Measurements from ENCODE around the gene SNRPA1.

SNRPA1 gene

DNA sequence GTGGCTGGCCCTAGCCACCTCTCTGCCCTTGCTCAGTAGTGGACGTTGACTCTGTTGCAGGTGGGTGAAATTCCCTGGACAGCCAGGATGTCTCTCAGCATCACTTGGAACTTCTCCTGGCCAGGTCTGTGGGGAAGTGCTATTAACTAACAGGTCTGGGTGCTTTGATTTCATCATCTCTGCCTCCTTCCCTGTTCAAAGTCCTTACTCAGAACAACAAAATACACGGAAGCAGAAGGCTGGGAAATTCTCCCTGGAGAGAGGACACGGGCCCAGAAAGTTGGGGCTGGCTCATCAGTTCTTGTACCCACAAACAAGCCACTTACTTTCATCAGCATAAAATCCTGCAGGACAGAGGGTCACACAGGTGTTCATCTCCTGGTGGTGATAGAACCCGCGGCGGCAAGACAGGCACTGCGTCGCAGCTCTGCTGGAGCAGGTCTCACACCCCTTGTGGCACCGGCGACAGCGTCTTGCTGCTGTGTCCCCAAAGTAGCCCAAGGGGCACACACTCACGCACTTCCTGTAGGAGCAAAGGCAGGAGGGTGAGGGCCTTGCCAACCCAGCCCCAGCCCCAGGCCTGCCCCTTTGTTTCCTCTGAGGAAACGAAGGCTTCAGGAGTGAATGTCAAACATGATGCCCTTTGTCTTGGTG is 29.6 kb upstream of the SNRPA1 start:
- no peak for DNase-seq (ENCODE audit: low read depth)
- no peak overlapping the region for H3K4me3 ChIP-seq (ENCODE audit: low read depth, low read length)
- TF ChIP-seq, protein P1, sequence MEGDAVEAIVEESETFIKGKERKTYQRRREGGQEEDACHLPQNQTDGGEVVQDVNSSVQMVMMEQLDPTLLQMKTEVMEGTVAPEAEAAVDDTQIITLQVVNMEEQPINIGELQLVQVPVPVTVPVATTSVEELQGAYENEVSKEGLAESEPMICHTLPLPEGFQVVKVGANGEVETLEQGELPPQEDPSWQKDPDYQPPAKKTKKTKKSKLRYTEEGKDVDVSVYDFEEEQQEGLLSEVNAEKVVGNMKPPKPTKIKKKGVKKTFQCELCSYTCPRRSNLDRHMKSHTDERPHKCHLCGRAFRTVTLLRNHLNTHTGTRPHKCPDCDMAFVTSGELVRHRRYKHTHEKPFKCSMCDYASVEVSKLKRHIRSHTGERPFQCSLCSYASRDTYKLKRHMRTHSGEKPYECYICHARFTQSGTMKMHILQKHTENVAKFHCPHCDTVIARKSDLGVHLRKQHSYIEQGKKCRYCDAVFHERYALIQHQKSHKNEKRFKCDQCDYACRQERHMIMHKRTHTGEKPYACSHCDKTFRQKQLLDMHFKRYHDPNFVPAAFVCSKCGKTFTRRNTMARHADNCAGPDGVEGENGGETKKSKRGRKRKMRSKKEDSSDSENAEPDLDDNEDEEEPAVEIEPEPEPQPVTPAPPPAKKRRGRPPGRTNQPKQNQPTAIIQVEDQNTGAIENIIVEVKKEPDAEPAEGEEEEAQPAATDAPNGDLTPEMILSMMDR (IDR thresholded peaks at IDR 0.05; ENCODE audit: low read depth, low read length, missing control alignments), result no peak

DNA sequence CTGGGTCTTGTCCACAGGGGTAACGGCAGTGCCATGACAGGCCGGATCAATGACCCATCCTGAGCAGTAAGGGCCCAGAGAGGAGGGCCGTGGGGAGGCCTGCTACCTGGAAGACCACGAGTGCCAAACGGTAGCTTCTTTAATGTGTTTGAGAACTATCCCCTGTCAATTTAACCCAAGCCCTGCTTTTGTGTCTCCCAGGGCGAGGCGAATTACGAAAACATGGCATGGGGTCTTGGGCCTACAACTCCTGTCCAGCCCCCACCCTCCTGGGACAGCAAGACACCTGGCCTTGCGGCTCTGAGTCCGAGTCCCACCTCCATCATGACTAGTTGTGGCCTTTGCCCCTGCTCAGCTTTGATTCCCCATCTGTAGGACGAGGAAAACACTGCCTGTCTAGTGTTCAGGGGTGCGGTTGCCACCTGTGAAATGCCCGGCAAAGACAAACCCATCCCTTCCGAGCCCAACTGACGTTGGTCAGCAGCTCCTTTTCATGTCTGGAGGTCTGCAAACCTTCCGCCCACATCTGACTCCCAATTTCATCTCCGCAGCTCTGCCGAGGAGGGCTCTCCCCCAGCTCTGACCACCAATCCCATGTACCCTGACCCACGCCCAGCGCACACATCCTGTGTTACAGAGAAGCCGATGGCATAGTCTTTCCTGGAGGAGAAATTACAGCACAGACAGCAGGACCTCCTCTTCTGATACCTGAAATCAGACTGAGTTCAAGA is 28.9 kb upstream of the SNRPA1 start:
- no peak for DNase-seq (ENCODE audit: low read depth)
- no peak overlapping the region for H3K4me3 ChIP-seq (ENCODE audit: low read depth, low read length)
- TF ChIP-seq, protein P1 (IDR thresholded peaks at IDR 0.05; ENCODE audit: low read depth, low read length, missing control alignments), result no peak

DNA sequence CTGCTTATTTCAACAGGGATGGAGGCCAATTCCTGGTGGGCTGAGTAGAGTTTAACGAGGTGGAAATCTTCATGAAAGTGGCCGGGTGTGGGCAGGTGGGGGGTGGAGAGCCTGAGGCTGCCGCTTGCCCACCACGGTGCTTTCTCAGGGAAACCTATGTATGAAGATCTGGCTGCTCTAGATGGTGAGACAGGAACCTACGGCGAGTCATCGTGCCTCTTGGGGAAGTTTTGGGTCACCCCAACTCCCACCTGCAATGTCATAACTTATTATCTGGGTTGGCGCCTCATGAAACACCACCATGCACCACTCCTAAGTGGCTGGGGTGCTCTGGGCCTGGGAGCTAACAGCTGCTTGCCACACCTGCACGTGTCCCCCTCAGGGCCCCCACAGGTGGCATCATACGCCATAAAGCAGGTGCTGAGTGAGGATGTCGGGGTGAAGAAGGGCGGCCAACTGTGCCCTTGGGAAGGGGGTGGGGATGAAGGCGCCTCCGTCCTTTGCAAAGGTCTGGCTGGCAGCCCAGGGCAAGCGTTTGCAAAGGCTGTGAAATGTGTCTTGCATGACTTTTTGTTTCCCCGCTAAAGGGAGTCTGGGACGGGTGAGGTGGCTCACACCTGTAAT is 27.9 kb upstream of the SNRPA1 start:
- DNase-seq (ENCODE audit: low read depth), result no peak
- H3K4me3 ChIP-seq (ENCODE audit: low read depth, low read length), result no peak overlapping the region
- TF ChIP-seq, protein P1 (IDR thresholded peaks at IDR 0.05; ENCODE audit: low read depth, low read length, missing control alignments), result no peak

DNA sequence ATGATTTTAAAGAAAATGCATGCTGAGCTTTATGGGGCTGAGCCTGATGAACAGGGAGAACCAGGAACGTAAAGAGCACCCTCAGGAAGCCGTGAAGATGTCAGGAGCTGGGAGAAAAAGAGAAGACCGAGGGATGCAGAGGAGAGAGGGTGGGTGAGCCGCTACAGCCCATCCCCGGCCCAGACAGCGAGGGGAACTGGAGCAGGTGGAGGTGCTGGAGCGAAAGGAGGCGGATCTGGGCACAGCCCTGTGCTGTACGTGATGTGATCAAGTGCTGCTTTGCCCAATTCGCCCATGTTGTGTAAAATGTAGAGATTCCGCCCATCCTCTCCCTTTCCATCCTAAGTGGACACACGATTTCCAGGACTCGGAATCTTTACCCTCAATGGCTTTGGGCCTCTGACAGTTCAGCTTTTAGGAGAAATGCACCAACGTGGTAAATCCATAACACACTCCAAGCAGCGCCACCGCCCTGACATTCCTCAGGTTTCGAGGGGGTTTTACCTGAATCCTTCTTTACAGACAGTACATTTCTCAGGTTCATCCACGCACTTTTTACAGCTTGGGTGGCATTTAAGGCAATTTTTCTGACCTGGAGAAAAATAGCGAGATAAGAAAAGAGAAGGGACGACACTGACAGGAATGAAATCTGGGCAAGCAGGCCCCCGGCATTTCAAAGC is 27.1 kb upstream of the SNRPA1 start:
- DNase-seq (ENCODE audit: low read depth), result no peak
- TF ChIP-seq, protein P1 (IDR thresholded peaks at IDR 0.05; ENCODE audit: low read depth, low read length, missing control alignments), result no peak
- H3K4me3 ChIP-seq (ENCODE audit: low read depth, low read length), result no peak overlapping the region

DNA sequence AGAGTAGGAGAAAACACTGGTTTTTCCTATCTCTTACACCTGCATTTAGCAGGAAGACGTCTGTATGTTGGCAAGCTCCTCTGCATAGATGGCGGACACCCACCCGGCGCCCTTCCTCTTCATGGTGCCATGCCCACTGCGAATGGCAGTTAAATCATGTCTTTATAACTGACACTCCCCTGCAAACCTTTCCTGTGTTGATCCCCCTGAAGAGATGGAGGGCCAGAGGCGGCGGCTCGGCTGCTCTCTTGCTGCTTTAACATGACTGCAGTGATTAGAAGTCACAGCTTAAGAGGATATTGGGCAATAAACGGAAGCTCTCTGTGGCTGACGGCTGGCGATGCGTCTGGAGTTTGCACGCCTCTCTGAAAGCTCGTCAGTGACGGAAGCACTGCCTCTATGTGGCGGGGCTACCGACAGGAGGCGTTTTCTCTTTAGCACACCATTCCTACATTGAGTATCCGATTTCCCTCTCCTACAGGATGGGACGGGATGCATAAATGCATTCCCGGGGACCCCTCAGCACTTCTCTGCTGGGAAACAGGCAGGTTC is 25.5 kb upstream of the SNRPA1 start:
- DNase-seq (ENCODE audit: low read depth), result no peak
- H3K4me3 ChIP-seq (ENCODE audit: low read depth, low read length), result no peak overlapping the region
- TF ChIP-seq, protein P1 (IDR thresholded peaks at IDR 0.05; ENCODE audit: low read depth, low read length, missing control alignments), result peak; percentile 42

DNA sequence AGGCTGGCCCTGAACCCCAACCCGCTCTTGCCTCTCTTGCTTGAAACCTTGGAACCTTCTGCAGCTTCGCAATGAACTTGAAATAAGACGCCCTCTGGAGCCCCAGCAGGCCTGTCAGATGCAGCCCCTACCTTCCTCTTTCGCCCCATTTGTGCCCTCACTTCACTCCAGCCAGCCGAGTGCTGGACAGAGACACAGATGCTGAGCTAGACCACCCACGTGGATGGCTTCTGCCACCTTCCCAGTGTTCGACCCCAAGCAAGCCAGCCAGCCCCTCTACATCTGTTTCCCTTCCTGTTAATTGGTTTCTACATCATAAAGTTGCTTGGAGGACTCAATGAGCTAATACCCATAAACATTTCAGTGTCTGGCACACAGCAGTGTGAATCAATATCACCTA is 23.8 kb upstream of the SNRPA1 start:
- no peak overlapping the region for H3K4me3 ChIP-seq (ENCODE audit: low read depth, low read length)
- TF ChIP-seq, protein P1 (IDR thresholded peaks at IDR 0.05; ENCODE audit: low read depth, low read length, missing control alignments), result no peak
- DNase-seq (ENCODE audit: low read depth), result no peak
